B cell (primary cell): ENCODE data around the gene SLC25A38. TPM values are rescaled to one million over a fixed set of nuclear protein-coding genes. Genes with fewer than 3 reads are reported as not detected.

Source experiments
- ATAC-seq: fragments of 200-7000 bp; cut with Tn5 transposase; one replicate; pipeline ENCODE4 v1.10.0; 2021; ENCODE audit warnings: low read depth, mild to moderate bottlenecking, moderate number of reproducible peaks, moderate library complexity
- CTCF ChIA-PET: fragments of 350-600 bp; sonication (Branson Sonifier 250); formaldehyde crosslinking; loops from one replicate; lab custom pipeline; 2021; ENCODE audit warnings: antibody characterized with exemption, inconsistent platforms; lab: Charles Lee
- POLR2A ChIA-PET: fragments of 350-600 bp; sonication (Branson Sonifier 250); formaldehyde crosslinking; loops from one replicate; lab custom pipeline; 2021; ENCODE audit warnings: antibody characterized with exemption; lab: Charles Lee
- DNase-seq: peaks from one replicate; pipeline ENCODE4 v3.0.0; 2013
- H2AFZ ChIP-seq: 2 replicates; pipeline ENCODE4 v1.6.1; 2012; ENCODE audit warnings: mild to moderate bottlenecking, low read depth, low read length; ENCODE audit not compliant: insufficient read depth, poor library complexity, severe bottlenecking
- H3K27ac ChIP-seq, 2 donors: 1 replicate in 1 of 2; 2 replicates in 1 of 2; pipeline ENCODE4 v1.5.1; 2012 to 2013; ENCODE audit warnings: low read length in 2 of 2, mild to moderate bottlenecking in 2 of 2, moderate library complexity in 1 of 2
- H3K27me3 ChIP-seq, 4 experiments: fragments of 200-600 bp in 1 of 4; sonication (generic) in 1 of 4; replicated peaks in 1 of 4; 1 replicate in 2 of 4; 2 replicates in 2 of 4; pipeline versions ENCODE4 v1.6.1 to v1.7.0; 2013 to 2016; ENCODE audit warnings: low read length in 3 of 4, mild to moderate bottlenecking in 2 of 4, mixed read lengths in 1 of 4, moderate library complexity in 1 of 4; ENCODE audit not compliant: insufficient read depth in 4 of 4, control insufficient read depth in 3 of 4; ENCODE audit errors: control extremely low read depth in 1 of 4
- H3K36me3 ChIP-seq, 2 experiments: replicated peaks in 1 of 2; 1 replicate in 1 of 2; 2 replicates in 1 of 2; pipeline versions ENCODE4 v1.6.1 to v1.7.1; 2013; ENCODE audit warnings: low read length in 1 of 2; ENCODE audit not compliant: insufficient read depth in 2 of 2, control insufficient read depth in 1 of 2; ENCODE audit errors: control extremely low read depth in 1 of 2, extremely low read depth in 1 of 2
- H3K4me1 ChIP-seq, 2 donors: fragments of 200-600 bp in 1 of 2; sonication (generic) in 1 of 2; 1 replicate in 1 of 2; 2 replicates in 1 of 2; pipeline versions ENCODE4 v1.5.1 to v1.6.1; 2013 to 2017; ENCODE audit warnings: low read length in 2 of 2; ENCODE audit not compliant: control insufficient read depth in 2 of 2, insufficient read depth in 2 of 2
- H3K4me2 ChIP-seq: replicated peaks from 2 replicates; pipeline ENCODE3; 2012; ENCODE audit warnings: mild to moderate bottlenecking, low read depth, low read length; ENCODE audit not compliant: poor library complexity, severe bottlenecking
- H3K4me3 ChIP-seq, 5 experiments: fragments of 200-600 bp in 1 of 5; sonication (generic) in 1 of 5; 1 replicate in 3 of 5; 2 replicates in 2 of 5; pipeline versions ENCODE4 v1.5.1 to v1.7.0; 2011 to 2016; ENCODE audit warnings: low read length in 4 of 5, mild to moderate bottlenecking in 4 of 5, low read depth in 2 of 5, control low read depth in 1 of 5, moderate library complexity in 1 of 5; ENCODE audit not compliant: insufficient read depth in 1 of 5; ENCODE audit errors: control extremely low read depth in 1 of 5, extremely low read depth in 1 of 5
- H3K79me2 ChIP-seq: fragments of 200-600 bp; sonication (generic); one replicate; pipeline ENCODE4 v1.6.0; 2016; ENCODE audit warnings: low read length; ENCODE audit not compliant: control insufficient read depth, insufficient read depth
- H3K9ac ChIP-seq: fragments of 200-600 bp; sonication (generic); 2 replicates; pipeline ENCODE4 v1.6.1; 2017; ENCODE audit warnings: mild to moderate bottlenecking, low read length, moderate library complexity
- H3K9me3 ChIP-seq, 3 donors: one replicate each; pipeline versions ENCODE4 v1.6.1 to v1.7.1; 2013; ENCODE audit warnings: low read length in 2 of 3; ENCODE audit not compliant: control insufficient read depth in 2 of 3, insufficient read depth in 1 of 3; ENCODE audit errors: control extremely low read depth in 1 of 3
- H4K20me1 ChIP-seq: 2 replicates; pipeline ENCODE4 v1.6.0; 2012; ENCODE audit warnings: mild to moderate bottlenecking, low read length; ENCODE audit not compliant: insufficient read depth, control insufficient read depth, poor library complexity, severe bottlenecking
- H3K27ac Mint-ChIP-seq: one replicate; pipeline ENCODE4 v1.8.0; 2021; ENCODE audit warnings: mixed read lengths
- H3K27me3 Mint-ChIP-seq: one replicate; pipeline ENCODE4 v1.8.0; 2021; ENCODE audit warnings: mixed read lengths
- H3K4me1 Mint-ChIP-seq: one replicate; pipeline ENCODE4 v1.8.0; 2021; ENCODE audit warnings: mixed read lengths
- H3K4me3 Mint-ChIP-seq: one replicate; pipeline ENCODE4 v1.8.0; 2021; ENCODE audit warnings: mixed read lengths
- H3K9me3 Mint-ChIP-seq: one replicate; pipeline ENCODE4 v1.8.0; 2022; ENCODE audit warnings: mixed read lengths; ENCODE audit not compliant: insufficient read depth
- EZH2 ChIP-seq: IDR thresholded peaks from 2 replicates; pipeline ENCODE4 v1.6.1; 2012; ENCODE audit warnings: borderline replicate concordance, low read depth, mild to moderate bottlenecking, moderate library complexity, low read length; ENCODE audit not compliant: insufficient read depth, poor library complexity, severe bottlenecking
- WGBS: methylation state at CpG from one replicate; pipeline ENCODE4 v1.1.5; 2013; ENCODE audit warnings: missing lambda C conversion rate; ENCODE audit not compliant: insufficient coverage; 5-methylcytosine and 5-hydroxymethylcytosine counted together
- intact Hi-C: fragments of 100-400 bp; cut with micrococcal nuclease; formaldehyde crosslinking; loops from one replicate; pipeline ENCODE4 v1.10.0; 2022
- polyA plus RNA-seq: library from polyadenylated mRNA; depleted of rRNA; stranded (reverse); fragments of >200 nt; gene quantifications from 2 replicates; pipeline ENCODE4 v1.2.3, GENCODE V29; 2012
- total RNA-seq, 2 donors: library from RNA; stranded (reverse); fragments of 120-200 nt in 1 of 2; gene quantifications; 1 replicate in 1 of 2; 2 replicates in 1 of 2; pipeline versions ENCODE4 v1.2.3 to v1.2.4, GENCODE V29; 2013 to 2022
- TF ChIP-seq, protein P1 (sequence below): fragments of 200-600 bp; IDR thresholded peaks from one replicate; pipeline ENCODE4 v1.8.0; 2022; ENCODE audit warnings: antibody characterized with exemption, mild to moderate bottlenecking

The SLC25A38 gene
- total and polyA plus RNA-seq, 2 donors (not counting 1 experiment from before 2014, with no cell fraction given) = 45.5 to 53.0 TPM

DNA sequence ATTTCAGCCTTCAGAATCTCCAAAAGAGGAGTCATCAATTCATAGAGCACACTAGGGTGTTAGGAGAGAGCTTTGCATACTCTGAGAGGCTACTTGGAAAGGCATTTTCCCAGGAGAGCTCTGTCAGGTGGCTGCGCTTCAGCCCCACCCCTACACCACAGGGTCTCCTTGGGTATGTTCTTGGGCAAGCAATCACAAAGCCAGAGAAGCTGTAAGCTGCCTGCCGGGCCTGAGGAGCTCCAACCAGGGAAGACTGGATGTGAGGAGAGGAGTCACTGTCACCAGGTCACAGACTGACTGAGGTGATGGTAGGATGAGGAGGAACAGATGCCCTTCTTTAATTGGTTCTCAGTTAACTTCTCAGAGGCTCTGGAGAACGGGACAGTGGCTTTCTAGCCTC, 13.5 kb downstream of the SLC25A38 start:
- H3K27ac Mint-ChIP-seq = no peak overlapping the region
- WGBS = 90% methylated on average over 3 of the region's 3 CpGs
- DNase-seq = no peak
- H3K27ac ChIP-seq = no peak overlapping the region
- no peaks in the 10 kb centered on the region for H4K20me1 ChIP-seq
- no peaks in the 10 kb centered on the region for H3K9me3 ChIP-seq
- intact Hi-C loops = no loop called here
- peaks cover 2% of the 10 kb centered on the region for H3K4me1 Mint-ChIP-seq
- peaks cover 2 to 76% of the 10 kb centered on the region in 2 experiments for H3K36me3 ChIP-seq
- POLR2A ChIA-PET = no interaction called here
- no peaks in the 10 kb centered on the region for H3K27me3 Mint-ChIP-seq
- H3K9ac ChIP-seq = no peak overlapping the region
- no peak overlapping the region for H3K4me2 ChIP-seq
- H3K27me3 ChIP-seq = no peaks in the 10 kb centered on the region
- no peak overlapping the region for H3K4me3 Mint-ChIP-seq
- no peak overlapping the region for H2AFZ ChIP-seq
- no peak overlapping the region for H3K4me3 ChIP-seq
- H3K9me3 Mint-ChIP-seq = no peaks in the 10 kb centered on the region
- no peak for TF ChIP-seq EZH2
- TF ChIP-seq, protein P1, sequence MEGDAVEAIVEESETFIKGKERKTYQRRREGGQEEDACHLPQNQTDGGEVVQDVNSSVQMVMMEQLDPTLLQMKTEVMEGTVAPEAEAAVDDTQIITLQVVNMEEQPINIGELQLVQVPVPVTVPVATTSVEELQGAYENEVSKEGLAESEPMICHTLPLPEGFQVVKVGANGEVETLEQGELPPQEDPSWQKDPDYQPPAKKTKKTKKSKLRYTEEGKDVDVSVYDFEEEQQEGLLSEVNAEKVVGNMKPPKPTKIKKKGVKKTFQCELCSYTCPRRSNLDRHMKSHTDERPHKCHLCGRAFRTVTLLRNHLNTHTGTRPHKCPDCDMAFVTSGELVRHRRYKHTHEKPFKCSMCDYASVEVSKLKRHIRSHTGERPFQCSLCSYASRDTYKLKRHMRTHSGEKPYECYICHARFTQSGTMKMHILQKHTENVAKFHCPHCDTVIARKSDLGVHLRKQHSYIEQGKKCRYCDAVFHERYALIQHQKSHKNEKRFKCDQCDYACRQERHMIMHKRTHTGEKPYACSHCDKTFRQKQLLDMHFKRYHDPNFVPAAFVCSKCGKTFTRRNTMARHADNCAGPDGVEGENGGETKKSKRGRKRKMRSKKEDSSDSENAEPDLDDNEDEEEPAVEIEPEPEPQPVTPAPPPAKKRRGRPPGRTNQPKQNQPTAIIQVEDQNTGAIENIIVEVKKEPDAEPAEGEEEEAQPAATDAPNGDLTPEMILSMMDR = no peak
- H3K79me2 ChIP-seq = peaks cover 40% of the 10 kb centered on the region
- CTCF ChIA-PET = no interaction called here
- ATAC-seq = no peak
- no peaks in the 10 kb centered on the region for H3K4me1 ChIP-seq

DNA sequence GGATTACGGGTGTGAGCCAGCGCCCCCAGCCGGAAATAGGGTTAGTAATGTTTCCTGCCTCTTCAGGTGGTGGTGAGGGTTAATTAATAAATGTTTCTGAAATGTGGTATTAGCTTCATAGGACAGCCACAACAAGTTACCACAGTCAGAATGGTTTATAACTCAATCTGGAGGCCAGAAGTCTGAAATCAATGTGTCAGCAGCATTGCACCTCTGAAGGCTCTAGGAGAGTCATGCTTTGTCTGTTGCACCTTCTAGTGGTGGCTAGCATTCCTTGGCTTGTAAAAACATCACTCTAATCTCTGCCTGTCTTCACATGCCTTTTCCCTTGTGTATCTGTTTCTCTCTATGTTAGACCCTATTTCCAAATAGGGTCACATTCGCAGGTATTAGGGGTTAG, 15.5 kb downstream of the SLC25A38 start:
- H3K9ac ChIP-seq = no peak overlapping the region
- H3K79me2 ChIP-seq = peaks cover 20% of the 10 kb centered on the region
- no peak overlapping the region for H3K27ac ChIP-seq
- Mint-ChIP-seq H3K27ac (no peak overlapping the region), H3K4me1 (no peaks in the 10 kb centered on the region), H3K4me3 (no peak overlapping the region), H3K27me3 (no peaks in the 10 kb centered on the region), H3K9me3 (no peaks in the 10 kb centered on the region)
- H3K4me3 ChIP-seq = no peak overlapping the region
- WGBS = no CpG with 5 or more reads among the region's 4 CpGs
- no peak overlapping the region for H2AFZ ChIP-seq
- no peaks in the 10 kb centered on the region for H4K20me1 ChIP-seq
- ATAC-seq (no peak), DNase-seq (no peak)
- peaks cover 2 to 57% of the 10 kb centered on the region in 2 experiments for H3K36me3 ChIP-seq
- H3K4me2 ChIP-seq = no peak overlapping the region
- ChIA-PET POLR2A (no interaction called here), CTCF (no interaction called here)
- intact Hi-C loops = no loop called here
- TF ChIP-seq, protein P1 = no peak
- no peak for TF ChIP-seq EZH2
- no peaks in the 10 kb centered on the region for H3K27me3 ChIP-seq
- no peaks in the 10 kb centered on the region for H3K4me1 ChIP-seq
- H3K9me3 ChIP-seq = no peaks in the 10 kb centered on the region
